Activated CD8-positive, alpha-beta T cell treated with anti-CD3 and anti-CD28 coated beads for 36 hours (primary cell): ENCODE results near the gene TCF4. TPM values are rescaled to one million over a fixed set of nuclear protein-coding genes. Genes with fewer than 3 reads are reported as not detected.
A peak's percentile ranks its signal among the peaks of the same experiment; 100 is the strongest.

Experiments
- ATAC-seq: fragments of 200-7000 bp; cut with Tn5 transposase; one replicate; pipeline ENCODE4 v1.10.0; 2021; ENCODE audit warnings: mild to moderate bottlenecking, moderate library complexity
- CTCF ChIA-PET: fragments of 350-600 bp; sonication (Branson Sonifier 250); formaldehyde crosslinking; loops from one replicate; lab custom pipeline; 2021; ENCODE audit warnings: antibody characterized with exemption; lab: Charles Lee
- POLR2A ChIA-PET: fragments of 350-600 bp; sonication (Branson Sonifier 250); formaldehyde crosslinking; loops from one replicate; lab custom pipeline; 2021; ENCODE audit warnings: antibody characterized with exemption; lab: Charles Lee
- DNase-seq: peaks from one replicate; pipeline ENCODE4 v3.0.0-alpha.2; 2020
- H3K27ac Mint-ChIP-seq: one replicate; pipeline ENCODE4 v1.8.0; 2021; ENCODE audit warnings: mild to moderate bottlenecking, mixed read lengths
- H3K27me3 Mint-ChIP-seq: one replicate; pipeline ENCODE4 v1.8.0; 2021; ENCODE audit warnings: mixed read lengths
- H3K36me3 Mint-ChIP-seq: one replicate; pipeline ENCODE4 v1.8.0; 2021; ENCODE audit warnings: low read depth, mixed read lengths
- H3K4me1 Mint-ChIP-seq: one replicate; pipeline ENCODE4 v1.8.0; 2021; ENCODE audit warnings: low read depth, mixed read lengths
- H3K4me3 Mint-ChIP-seq: one replicate; pipeline ENCODE4 v1.8.0; 2021; ENCODE audit warnings: mild to moderate bottlenecking, moderate library complexity, mixed read lengths
- H3K9me3 Mint-ChIP-seq: one replicate; pipeline ENCODE4 v1.8.0; 2021; ENCODE audit warnings: mixed read lengths
- intact Hi-C: fragments of 100-400 bp; cut with micrococcal nuclease; formaldehyde crosslinking; loops from one replicate; pipeline ENCODE4 v1.10.0; 2022
- total RNA-seq, 2 experiments: library from RNA; stranded (reverse); gene quantifications; one replicate each; pipeline ENCODE4 v1.2.3, GENCODE V29; 2021
- TF ChIP-seq, protein P1 (sequence below): fragments of 200-600 bp; IDR thresholded peaks from one replicate; pipeline ENCODE4 v1.8.0; 2022; ENCODE audit warnings: antibody characterized with exemption, mild to moderate bottlenecking

TCF4 gene
- total RNA-seq, 2 experiments from 2014 or later, result 1.2 to 1.4 TPM

- POLR2A ChIA-PET, result no interaction called here
- Mint-ChIP-seq H3K9me3 (no peaks in the 10 kb centered on the region), H3K36me3 (no peaks in the 10 kb centered on the region)
Observed at GRCh38 chr18:55541571-55541970, 46.4 kb downstream of the TCF4 start.

DNA sequence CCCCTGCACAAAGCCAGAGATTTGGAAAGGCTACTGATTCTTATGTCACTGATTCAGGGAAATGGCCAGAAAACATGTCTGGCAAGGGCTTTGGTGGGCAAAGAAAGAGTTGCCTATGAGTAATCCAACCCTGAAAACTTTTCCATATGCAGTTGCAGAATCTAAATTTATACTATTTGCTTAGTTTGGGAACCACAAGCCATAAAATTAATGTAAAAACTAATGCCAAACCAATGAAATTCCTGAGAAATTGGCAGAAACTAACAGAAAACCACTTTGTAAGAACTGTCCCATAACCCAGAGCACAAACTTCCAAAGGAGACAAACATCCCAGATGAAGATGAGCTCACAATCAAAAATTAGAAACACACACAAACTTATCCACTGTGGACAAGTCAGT lies 48.8 kb downstream of the TCF4 start:
- ChIA-PET CTCF (no interaction called here), POLR2A (no interaction called here)
- Mint-ChIP-seq H3K27ac (no peak overlapping the region), H3K9me3 (no peaks in the 10 kb centered on the region), H3K4me1 (peaks cover 5% of the 10 kb centered on the region), H3K4me3 (no peak overlapping the region), H3K36me3 (no peaks in the 10 kb centered on the region), H3K27me3 (no peaks in the 10 kb centered on the region)
- ATAC-seq (no peak), DNase-seq (no peak)
- intact Hi-C loops, result no loop called here
- TF ChIP-seq, protein P1, sequence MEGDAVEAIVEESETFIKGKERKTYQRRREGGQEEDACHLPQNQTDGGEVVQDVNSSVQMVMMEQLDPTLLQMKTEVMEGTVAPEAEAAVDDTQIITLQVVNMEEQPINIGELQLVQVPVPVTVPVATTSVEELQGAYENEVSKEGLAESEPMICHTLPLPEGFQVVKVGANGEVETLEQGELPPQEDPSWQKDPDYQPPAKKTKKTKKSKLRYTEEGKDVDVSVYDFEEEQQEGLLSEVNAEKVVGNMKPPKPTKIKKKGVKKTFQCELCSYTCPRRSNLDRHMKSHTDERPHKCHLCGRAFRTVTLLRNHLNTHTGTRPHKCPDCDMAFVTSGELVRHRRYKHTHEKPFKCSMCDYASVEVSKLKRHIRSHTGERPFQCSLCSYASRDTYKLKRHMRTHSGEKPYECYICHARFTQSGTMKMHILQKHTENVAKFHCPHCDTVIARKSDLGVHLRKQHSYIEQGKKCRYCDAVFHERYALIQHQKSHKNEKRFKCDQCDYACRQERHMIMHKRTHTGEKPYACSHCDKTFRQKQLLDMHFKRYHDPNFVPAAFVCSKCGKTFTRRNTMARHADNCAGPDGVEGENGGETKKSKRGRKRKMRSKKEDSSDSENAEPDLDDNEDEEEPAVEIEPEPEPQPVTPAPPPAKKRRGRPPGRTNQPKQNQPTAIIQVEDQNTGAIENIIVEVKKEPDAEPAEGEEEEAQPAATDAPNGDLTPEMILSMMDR, result no peak

More at GRCh38 chr18:55541571-55541970, 46.4 kb downstream of the TCF4 start:
- no peaks in the 10 kb centered on the region for H3K4me1 Mint-ChIP-seq
- TF ChIP-seq, protein P1, result no peak
- ATAC-seq (no peak), DNase-seq (no peak)
- CTCF ChIA-PET, result no interaction called here
- H3K4me3 Mint-ChIP-seq, result no peak overlapping the region
- H3K27ac Mint-ChIP-seq, result no peak overlapping the region
- H3K27me3 Mint-ChIP-seq, result no peaks in the 10 kb centered on the region
- intact Hi-C loops, result no loop called here

DNA sequence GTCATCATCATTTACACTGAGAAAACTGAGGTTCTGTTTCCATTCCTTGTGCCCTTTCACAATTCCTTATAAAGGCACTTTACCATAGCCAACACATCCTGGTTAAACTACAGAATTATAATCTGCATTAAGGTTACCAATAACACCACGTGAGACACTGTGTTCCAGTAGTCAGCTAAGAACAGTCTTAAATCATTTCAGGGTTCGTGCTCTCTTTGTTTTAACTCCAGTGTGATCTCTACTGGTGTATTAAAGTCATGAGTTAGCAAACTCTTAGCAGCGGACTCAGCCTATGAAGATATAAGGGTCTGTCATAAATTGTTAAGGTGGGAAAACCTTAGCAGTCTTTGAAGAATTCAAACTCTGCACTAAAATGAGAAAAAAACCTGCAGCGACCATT lies 53.0 kb downstream of the TCF4 start:
- TF ChIP-seq, protein P1, result no peak
- Mint-ChIP-seq H3K4me3 (no peak overlapping the region), H3K36me3 (no peaks in the 10 kb centered on the region), H3K27ac (no peak overlapping the region), H3K4me1 (peaks cover 10% of the 10 kb centered on the region), H3K27me3 (no peaks in the 10 kb centered on the region), H3K9me3 (no peaks in the 10 kb centered on the region)
- intact Hi-C loops, result no loop called here
- ChIA-PET CTCF (no interaction called here), POLR2A (no interaction called here)
- ATAC-seq, result no peak
- DNase-seq, result no peak

- TF ChIP-seq, protein P1, result no peak
- no peaks in the 10 kb centered on the region for H3K27me3 Mint-ChIP-seq
- no peaks in the 10 kb centered on the region for H3K9me3 Mint-ChIP-seq
- POLR2A ChIA-PET, result no interaction called here
- intact Hi-C loops, result no loop called here
- DNase-seq (no peak), ATAC-seq (peak; percentile 67)
- H3K4me1 Mint-ChIP-seq, result peaks cover 10% of the 10 kb centered on the region
- H3K27ac Mint-ChIP-seq, result no peak overlapping the region
- H3K36me3 Mint-ChIP-seq, result no peaks in the 10 kb centered on the region
- H3K4me3 Mint-ChIP-seq, result no peak overlapping the region
- CTCF ChIA-PET, result no interaction called here
Observed at GRCh38 chr18:55534547-55534946, 53.4 kb downstream of the TCF4 start.

- Mint-ChIP-seq H3K27ac (no peak overlapping the region), H3K36me3 (no peaks in the 10 kb centered on the region), H3K27me3 (no peaks in the 10 kb centered on the region), H3K9me3 (no peaks in the 10 kb centered on the region), H3K4me3 (no peak overlapping the region), H3K4me1 (peaks cover 10% of the 10 kb centered on the region)
- ATAC-seq (no peak), DNase-seq (no peak)
- ChIA-PET CTCF (no interaction called here), POLR2A (no interaction called here)
- intact Hi-C loops, result no loop called here
- TF ChIP-seq, protein P1, result no peak
Observed at GRCh38 chr18:55530166-55530565, 57.8 kb downstream of the TCF4 start.
